SK-N-MC (cell line): Measurements from ENCODE around the gene PLA2G6.

ENCODE experiments used
- EZH2 ChIP-seq: fragments of 200-600 bp; sonication (generic); IDR thresholded peaks from one replicate; pipeline ENCODE4 v1.6.1; 2017; ENCODE audit warnings: antibody characterized with exemption
- POLR2AphosphoS5 ChIP-seq: IDR thresholded peaks from 2 replicates; pipeline ENCODE4 v1.6.1; 2012; ENCODE audit warnings: mild to moderate bottlenecking, low read depth, low read length, borderline replicate concordance

DNA sequence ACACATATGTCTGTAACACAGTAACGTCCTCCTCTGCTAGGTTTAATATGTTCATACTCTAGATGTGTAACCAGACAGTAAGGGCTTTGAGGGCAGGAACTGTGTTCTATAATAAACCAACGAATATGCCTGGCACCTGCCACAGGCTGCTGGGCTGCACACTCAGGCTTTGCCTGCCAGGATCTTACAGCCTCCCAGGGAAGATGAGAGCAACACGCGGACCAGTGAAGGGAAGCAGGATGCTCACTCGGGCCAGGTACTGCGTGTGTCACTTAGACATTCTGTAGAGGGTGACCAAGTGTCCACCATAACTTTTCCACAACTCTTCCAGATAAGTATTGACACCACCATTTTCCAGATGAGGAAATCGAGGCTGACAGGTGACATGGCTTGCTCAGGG is 49.5 kb downstream of the PLA2G6 start:
- TF ChIP-seq EZH2 = no peak
- TF ChIP-seq POLR2AphosphoS5 = no peak
